Stimulated activated CD8-positive, alpha-beta memory T cell treated with anti-CD3 and anti-CD28 coated beads, Interleukin-15, amount 100 ng/mL, for 1 hour (primary cell): ENCODE results near the gene ZNF638.
"Not testable (repeated sequence)": the region's sequence is repeated elsewhere in the genome, so short reads cannot be mapped to it uniquely, and the experiment has no call there.

Experiments used
- DNase-seq: peaks from one replicate; pipeline ENCODE4 v3.0.0-alpha.2; 2020; ENCODE audit warnings: low read depth

Gene ZNF638

GRCh38 chr2:71395471-71395870, 63.9 kb downstream of the ZNF638 start:
- DNase-seq, result no peak

DNA sequence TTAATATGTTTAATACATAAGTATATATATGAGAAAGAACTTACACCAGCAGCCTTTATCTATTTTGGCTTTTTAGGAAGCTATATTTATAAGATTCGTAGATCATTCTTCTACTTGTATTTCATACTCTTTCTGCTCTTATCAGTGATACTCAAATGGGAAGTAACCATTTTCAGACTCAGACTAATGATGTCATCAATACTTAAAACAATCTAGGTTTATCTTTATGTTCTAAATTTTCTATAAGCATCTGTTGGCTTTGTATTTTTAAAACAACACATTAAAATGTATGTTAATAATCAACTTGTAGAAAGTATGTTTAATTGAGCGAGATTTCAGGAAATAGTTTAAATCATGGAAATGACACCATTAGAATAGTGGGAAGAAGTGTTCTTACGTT, 70.8 kb downstream of the ZNF638 start:
- DNase-seq, result no peak

DNA sequence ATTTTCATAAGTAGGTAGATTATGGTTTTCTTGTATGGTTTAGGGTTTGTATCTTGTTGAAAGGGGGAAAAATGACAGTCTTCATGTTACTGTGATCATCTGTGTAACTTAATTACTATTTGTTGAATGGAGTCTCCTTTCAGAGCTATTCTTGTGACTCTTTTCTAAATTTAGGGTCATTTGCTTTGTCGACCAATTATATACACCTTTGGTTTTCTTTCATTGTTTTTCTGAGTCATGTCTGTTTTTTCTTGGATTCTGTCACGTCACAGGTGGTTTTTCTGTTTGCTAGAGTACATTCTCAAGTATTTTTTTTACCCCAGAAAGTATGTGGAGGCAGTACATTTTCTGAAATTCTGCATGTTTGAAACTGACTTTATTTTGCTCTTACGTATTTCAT, 78.0 kb downstream of the ZNF638 start:
- DNase-seq, result no peak

DNA sequence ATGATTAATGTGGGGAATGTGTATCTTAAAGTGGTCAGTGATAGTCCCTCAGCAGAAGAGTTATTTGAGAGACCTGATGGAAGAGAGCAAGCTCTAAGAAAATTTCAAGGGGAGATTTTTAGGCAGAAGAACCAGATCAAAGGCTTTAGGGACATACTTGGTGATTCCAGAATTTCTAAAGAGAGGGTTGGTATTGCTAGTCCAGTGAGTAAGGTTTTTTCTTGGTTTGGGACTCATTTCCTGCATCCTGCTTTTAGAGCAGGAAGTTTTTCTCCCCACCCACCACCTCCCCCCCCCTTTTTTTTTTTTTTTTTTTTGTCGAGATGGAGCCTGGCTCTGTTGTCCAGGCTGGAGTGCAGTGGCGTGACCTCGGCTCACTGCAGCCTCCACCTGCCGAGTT, 79.1 kb downstream of the ZNF638 start:
- DNase-seq, result no peak

- DNase-seq, result not testable (repeated sequence)
Observed at GRCh38 chr2:71416866-71417265, 85.3 kb downstream of the ZNF638 start.

- no peak for DNase-seq
Observed at GRCh38 chr2:71417300-71418202, 86.0 kb downstream of the ZNF638 start.

GRCh38 chr2:71419145-71419544, 87.6 kb downstream of the ZNF638 start:
- DNase-seq, result no peak

GRCh38 chr2:71419976-71420375, 88.4 kb downstream of the ZNF638 start:
- no peak for DNase-seq

- no peak for DNase-seq
Observed at GRCh38 chr2:71422786-71423185, 91.2 kb downstream of the ZNF638 start.

DNA sequence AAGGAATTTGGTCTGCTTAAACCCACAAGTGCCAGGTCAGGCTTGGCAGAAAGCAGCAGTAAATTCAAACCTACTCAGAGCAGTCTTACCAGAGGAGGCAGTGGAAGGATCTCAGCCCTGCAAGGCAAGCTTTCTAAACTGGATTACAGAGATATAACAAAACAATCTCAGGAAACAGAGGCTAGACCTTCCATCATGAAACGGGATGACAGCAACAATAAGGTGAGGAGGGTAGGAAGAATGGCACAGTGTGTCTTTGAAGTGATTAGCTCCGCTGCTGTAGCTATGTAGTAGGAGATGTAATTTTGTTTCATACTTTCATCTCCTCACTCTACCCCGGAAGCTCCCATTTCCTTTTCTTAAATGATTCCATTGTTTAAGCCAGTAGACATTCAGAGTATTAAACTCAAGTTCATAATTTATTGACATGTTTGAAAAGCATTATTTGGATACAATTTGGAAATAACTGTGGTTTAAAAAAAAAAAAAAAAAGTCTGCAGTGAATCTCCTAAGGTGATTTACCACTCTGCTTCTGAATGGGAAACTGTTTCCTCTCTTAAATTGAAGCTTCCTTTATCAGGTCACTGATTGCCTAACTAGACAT, 92.3 kb downstream of the ZNF638 start:
- no peak for DNase-seq

GRCh38 chr2:71426721-71427120, 95.1 kb downstream of the ZNF638 start:
- no peak for DNase-seq

GRCh38 chr2:71428472-71429383, 97.1 kb downstream of the ZNF638 start:
- DNase-seq, result no peak

- not testable (repeated sequence) for DNase-seq
Observed at GRCh38 chr2:71445142-71445541, 113.6 kb downstream of the ZNF638 start.

DNA sequence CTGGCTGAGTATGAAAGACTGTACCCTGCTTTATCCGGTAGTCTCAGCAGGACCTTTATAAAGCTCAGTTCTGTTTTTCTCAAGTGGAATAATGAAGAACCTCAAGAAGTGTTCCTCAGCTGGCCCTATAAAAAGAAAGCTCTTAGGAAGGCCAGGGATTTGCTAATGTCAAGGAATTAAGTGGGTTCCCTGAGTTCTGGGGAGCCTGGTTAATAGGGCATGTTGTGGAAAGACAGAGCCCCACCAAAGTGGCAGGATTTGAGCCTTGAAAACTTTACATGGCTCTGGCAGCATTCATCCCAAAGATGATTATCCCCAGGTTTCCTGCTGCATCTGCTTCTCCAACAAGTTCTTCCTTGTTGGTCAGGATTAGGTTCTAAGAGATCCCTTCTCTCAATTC, 114.9 kb downstream of the ZNF638 start:
- DNase-seq, result no peak

GRCh38 chr2:71449343-71449742, 117.8 kb downstream of the ZNF638 start:
- DNase-seq, result no peak

DNA sequence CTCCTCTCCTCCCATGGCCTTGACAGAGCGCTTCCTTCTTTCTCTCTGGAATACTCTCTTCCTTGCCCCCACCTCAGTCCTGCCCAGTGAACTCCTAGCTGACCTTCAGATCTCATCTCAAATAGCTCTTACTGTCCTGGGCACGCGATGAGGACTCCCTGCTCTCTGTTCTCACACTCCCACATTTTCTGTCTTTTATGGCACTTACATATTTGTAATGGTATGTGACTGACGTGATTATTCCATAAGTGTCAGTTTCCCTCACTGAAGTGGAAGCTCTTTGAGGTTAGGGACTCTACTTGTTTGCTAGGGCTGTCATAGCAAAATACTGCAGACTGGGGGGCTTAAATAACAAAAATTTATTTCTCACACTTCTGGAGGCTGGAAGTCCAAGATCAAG, 120.1 kb downstream of the ZNF638 start:
- DNase-seq, result no peak

DNA sequence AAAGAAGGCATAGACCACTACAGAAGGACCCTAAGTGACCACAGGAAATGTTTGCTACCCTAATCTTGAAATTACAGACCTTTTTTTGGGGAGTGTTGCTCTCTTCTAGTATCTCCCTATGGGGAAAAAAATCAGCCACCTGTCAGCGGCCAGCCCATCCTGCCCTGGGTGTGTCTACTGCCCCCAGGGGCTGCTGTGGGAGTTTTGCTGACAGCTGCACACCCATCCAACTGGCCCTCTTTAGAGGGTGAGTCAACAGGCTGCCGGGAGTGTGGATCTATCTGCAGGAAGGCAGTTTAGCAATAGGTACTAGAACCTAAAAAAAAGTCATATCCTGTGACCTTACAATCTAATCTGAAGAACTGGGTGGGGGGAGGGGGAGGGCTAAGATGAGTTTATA, 121.0 kb downstream of the ZNF638 start:
- DNase-seq, result no peak

GRCh38 chr2:71453404-71454220, 122.0 kb downstream of the ZNF638 start, which contains the start of gene DYSF:
DYSF (plus strand) TSS chr2:71453561.
- DNase-seq, result no peak

- DNase-seq, result no peak
Observed at GRCh38 chr2:71454221-71455010, 122.8 kb downstream of the ZNF638 start.

GRCh38 chr2:71455011-71455740, 123.6 kb downstream of the ZNF638 start:
- DNase-seq, result no peak
